Activated gamma-delta T cell treated with anti-CD3 and anti-CD28 coated beads, Interleukin-2, amount 50 U/mL, for 16 hours (primary cell): ENCODE measurements around the gene SCP2.

Experiments used
- DNase-seq: peaks from one replicate; pipeline ENCODE4 v3.0.0-alpha.2; 2020; ENCODE audit warnings: low read depth

Gene SCP2, protein sequence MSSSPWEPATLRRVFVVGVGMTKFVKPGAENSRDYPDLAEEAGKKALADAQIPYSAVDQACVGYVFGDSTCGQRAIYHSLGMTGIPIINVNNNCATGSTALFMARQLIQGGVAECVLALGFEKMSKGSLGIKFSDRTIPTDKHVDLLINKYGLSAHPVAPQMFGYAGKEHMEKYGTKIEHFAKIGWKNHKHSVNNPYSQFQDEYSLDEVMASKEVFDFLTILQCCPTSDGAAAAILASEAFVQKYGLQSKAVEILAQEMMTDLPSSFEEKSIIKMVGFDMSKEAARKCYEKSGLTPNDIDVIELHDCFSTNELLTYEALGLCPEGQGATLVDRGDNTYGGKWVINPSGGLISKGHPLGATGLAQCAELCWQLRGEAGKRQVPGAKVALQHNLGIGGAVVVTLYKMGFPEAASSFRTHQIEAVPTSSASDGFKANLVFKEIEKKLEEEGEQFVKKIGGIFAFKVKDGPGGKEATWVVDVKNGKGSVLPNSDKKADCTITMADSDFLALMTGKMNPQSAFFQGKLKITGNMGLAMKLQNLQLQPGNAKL

GRCh38 chr1:52927212-52928014 is at the start of gene SCP2:
SCP2 (plus strand) TSS chr1:52927276; CDS start chr1:52927397, 121 bp downstream.
- DNase-seq: peak; percentile 73

GRCh38 chr1:52877554-52877953 is 49.5 kb upstream of the SCP2 start:
- DNase-seq: no peak

GRCh38 chr1:52880206-52880605 is 46.9 kb upstream of the SCP2 start:
- no peak for DNase-seq

GRCh38 chr1:52887483-52887882 is 39.6 kb upstream of the SCP2 start:
- DNase-seq: no peak

DNA sequence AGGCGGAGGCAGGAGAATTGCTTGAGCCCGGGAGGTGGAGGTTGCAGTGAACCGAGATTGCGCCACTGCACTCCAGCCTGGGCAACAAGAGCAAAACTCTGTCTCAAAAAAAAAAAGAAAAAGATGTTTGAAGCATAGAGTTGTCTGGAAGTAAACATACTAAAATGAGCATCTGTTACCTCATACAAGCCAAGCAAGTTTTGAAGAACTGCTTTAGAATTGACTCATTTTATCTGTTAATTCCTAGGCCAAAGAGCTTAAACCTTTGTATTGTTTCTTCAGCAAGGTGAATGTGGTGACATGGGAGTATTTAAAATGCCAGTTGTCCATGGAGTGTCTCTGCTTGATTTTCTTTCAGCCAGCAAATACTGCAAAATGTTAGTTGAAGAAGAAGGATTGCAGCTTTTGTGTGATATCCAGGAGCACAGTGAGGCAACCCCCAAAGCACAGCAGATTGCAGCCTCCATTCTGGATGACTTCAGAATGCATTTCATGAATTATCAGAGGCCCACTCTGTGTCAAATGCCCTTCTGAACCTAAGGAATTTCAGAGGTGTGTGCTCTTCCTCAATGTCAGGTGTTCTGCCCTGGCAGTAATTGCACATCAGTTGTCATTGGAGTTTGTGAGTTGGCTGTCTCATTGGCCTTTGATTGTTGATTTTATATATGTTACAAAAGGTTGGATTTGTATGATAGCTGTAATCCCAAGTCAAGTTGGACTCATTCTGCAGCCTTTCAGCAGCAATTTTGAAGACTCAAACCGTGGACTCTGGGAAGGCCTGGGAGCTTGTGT is 34.5 kb upstream of the SCP2 start:
- DNase-seq: no peak

DNA sequence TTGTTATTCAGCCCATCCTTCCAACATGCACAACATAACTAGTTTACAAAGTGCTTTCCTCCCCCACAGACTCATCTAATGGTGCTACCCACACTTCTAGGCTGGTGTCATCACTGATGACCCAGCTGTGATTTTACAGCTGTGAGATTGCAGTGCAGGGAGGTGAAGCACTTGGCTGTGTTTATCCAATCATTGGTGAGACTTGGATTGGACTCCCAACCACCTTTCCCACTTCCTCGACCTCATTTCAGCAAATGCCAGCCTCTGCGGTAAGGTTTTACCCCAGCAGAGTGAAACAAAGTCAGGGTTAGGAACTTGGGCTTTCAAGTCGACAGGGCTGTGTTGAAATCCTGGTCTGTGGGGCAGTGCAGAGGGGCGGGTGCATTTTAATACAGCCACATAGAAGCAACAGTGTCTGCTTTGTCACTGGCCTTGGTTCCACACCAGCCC is 27.6 kb upstream of the SCP2 start:
- DNase-seq: no peak

DNA sequence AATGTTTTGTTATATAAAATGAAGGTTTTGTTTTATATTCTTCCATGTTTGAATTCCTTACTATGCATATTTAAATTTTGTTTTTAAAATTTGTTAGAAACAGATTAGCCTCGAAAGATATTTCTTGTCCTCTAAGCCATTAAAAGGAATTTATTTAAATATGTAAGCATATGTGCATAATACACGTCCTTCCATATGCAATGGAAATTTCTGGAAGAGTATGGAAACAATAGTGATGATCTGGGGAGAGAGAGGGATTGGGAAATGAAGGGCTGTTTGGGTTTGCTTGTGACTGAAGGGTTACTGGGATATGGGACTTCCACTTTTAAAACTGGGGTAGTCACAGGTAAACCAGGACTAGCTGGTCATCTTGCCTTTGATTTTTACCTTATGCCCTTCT is 26.7 kb upstream of the SCP2 start:
- DNase-seq: no peak

DNA sequence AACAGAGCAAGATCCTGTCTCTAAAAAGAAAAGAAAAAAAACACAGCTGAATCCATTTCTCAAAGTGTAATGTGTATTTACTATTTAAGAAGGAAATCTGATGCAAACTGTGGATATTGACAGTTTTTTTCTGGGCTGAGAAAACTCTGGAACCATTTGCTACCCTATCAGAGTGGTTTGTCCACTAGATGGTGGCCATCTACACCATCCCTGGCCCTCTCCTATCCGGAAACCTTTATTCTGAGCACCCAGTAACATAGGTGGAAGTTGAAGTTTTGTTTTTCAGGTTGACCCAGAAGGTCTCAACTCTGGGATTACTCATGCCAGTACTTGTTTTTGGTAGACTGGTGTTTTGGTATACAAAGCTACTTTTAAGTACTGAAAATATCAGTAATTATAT is 25.7 kb upstream of the SCP2 start:
- DNase-seq: no peak

- no peak for DNase-seq
Measured at GRCh38 chr1:52904208-52904926, 22.7 kb upstream of the SCP2 start.

DNA sequence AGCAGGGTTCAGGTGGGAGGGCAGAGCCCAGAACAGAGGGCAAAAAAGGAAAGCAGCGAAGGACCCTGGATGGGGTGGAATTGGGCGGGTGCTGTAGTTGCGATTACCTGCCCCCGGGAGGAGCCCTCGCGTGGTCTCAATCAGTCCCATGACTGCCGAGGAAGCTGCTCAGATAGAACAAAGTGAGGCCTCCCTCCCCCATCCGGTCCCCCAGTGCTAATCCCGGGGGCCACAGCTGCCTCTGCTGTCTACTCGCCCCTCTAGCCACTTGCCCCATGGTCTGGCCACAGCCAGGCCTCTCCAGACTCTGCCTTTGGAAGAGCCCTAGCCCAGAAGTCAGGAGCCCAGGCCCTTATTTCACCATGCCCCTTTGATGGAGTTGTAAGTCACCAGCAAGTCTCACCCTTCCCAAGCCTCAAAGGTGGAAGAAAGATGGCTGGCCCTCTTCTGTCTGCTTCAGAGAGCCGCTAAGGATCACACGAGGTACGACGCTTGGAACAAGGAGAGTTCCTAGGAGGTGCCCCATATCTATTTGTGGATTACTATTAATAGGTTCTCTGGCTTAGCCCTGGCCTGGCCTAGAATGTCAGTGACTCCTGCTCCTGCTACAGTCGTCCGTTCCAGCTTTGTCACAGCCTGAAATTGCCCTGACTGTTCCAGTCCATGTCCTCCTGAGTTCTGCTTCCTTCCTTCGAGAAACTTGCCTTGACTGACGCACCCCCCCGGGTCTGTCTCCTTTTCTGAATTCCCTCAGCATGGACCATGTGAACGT is 22.0 kb upstream of the SCP2 start:
- DNase-seq: no peak

DNA sequence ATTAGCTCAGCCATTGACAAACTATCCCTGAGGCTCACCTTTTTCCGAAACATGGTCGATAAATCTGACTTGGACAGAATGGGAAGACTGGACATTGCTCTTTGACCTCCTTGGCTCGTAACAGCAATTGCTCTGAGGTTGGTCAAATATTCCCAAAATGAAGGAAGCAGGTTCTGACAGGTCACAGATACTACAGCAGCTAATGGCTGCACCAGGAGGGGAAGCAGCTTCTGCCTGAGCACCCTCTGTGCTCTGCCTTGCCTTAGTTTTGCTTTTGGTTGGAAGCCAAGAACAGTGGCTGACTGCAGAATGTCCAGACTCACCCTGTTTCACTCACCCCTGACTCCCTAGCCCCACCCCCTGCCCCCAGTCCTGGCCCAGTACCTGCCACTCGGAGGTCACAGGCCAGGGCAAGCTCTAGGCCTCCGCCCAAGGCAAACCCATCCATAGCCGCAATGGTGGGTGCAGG is 20.9 kb upstream of the SCP2 start:
- DNase-seq: no peak

- DNase-seq: no peak
Measured at GRCh38 chr1:52907068-52907811, 19.8 kb upstream of the SCP2 start.

DNA sequence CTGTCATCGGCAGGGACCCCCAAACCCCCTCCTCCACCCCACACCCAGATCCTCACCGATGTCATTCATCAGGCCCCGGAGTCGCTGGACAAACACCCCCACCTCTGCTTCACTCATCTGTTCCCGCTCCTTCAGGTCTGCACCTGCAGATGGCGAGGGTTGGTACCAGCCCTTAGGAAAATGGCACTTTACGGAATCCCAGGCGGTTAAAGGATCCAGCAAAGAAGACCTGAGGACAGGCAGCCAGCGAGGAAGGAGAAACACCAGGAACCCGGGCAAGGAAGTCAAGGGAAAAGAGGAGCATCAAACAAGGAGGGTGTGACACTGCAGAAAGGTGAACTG is 19.3 kb upstream of the SCP2 start:
- DNase-seq: no peak

DNA sequence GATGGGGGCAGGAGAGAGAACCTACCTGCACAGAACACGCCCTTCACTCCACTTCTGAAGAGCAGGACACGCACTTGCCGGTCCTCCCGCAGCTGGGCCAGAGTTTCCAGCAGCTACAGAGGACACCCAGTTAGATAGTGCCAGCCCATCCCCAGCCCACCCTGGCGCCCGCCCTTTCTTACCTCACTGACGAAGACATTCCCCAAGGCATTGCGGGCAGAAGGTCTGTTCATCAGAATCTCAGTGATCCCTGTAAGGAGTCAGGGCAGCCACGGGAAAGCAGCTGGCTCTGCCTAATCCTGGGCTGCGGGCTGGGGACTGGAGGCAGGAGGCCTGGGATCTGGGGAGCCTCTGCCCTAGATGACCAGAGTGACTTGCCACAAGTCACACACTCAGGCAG is 15.5 kb upstream of the SCP2 start:
- no peak for DNase-seq

DNA sequence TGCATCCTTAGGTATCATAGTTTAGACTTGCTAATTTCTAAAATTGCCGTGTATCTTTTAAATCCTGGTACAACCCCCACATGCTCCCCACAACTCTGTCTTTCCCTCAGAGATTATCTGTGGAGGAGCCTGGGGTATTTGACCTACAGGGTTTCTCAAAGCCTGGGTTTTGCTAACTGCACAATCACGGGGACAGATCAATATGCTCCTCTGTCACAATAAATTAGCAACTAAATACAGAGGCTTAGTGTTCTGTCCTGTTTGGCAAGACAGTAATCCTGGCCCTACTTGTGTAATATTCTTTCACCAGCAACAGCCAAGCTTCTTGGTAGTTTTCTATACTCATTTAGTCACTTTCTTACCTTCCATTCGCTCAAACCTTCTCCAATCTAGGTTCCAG is 14.1 kb upstream of the SCP2 start:
- no peak for DNase-seq

DNA sequence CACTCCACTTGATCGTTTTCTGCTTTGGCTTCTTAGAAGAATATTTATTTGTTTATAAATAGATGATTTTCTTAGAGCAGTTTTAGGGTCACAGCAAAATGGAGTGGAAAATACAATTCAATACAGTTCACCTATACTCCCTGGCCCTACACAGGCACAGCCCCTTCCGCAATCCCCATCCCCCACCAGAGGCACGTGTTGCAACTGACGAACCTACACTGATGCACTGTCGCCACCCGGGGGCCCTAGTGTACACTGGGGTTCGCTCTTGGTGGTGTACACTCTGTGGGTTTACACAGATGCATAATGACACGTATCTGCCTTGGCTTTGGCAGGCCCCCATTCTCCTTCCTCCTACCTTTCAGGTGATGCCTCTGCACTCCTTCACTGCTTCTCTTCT is 13.5 kb upstream of the SCP2 start:
- DNase-seq: no peak

DNA sequence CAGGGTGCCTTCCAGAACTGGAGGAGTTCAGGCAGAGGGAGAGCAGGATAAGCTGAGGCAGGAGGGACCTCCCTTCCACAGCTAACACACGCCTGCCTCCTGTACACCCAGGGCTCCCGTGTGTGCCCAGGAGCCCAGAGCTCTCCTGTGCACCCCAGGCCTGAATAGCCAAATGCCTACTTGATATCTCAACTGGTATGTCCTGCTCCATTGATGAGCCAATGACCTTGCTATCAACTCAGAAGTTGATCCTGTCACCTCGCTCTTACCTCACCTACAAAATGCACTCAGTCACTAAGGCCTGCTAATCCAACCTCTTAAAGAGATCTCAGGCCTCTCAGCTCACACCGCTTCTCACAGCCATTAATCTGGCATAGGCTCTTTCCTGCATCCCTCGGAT is 12.6 kb upstream of the SCP2 start:
- no peak for DNase-seq

DNA sequence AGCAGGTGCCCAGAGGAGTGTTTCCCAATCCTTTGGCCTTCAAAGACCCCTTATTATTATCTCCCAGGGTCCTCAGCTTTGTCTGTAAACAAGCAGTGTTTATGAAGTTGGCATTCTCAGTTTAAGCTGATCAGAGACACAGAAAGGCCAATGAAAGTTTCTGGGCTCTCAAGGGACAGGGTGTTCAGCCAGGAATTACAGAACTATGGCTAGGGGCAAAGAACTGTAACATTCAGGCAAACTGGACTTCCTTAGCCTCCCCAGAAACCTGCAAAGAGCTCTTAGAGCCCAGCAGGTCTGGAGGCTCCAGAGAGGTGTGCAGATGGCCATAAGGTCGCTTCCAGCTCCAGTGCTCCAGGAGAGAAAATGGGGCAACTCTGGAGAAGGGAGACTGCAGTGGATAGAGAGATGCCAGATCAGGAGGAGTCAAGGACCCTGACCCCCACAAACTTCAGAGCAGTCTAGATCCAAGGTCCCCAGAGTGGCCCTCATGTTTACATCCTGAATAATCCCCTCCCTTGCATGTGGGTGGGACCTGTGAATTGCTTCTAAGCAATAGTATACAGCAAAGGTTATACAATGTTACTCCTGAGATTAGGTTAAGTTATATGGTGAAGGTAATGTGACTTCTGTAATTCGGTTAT is 11.7 kb upstream of the SCP2 start:
- no peak for DNase-seq

DNA sequence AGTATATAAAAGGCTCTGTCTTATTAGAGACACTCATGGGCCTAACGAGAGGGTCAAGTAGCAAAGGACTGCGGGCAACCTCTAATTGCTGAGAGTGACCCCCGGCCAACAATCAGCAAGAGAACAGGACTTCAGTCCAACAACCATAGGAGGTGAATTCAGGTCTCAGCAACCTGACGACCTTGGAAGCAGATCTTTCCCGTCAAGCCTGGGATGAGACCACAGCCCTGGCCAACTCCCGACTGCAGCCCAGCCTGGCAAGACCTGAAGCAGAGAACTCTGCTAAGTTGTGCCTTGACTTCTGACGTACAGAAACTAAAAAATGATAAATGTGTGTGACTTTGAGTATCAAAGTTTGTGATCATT is 11.2 kb upstream of the SCP2 start:
- no peak for DNase-seq
